Measurements from ENCODE around the gene NANOS2. TPM values are rescaled to one million over a fixed set of nuclear protein-coding genes. Genes with fewer than 3 reads are reported as not detected.

The NANOS2 gene
- total RNA-seq, 1 donor from 2014 or later: not detected

Other genes starting within 250 kb of the NANOS2 start
- gene GIPR, start 246.6 kb downstream of the NANOS2 start, total RNA-seq: 4.1 TPM
- 233 TPM for gene SNRPD2, start 222.8 kb downstream of the NANOS2 start, total RNA-seq
- gene QPCTL, start 222.1 kb downstream of the NANOS2 start, total RNA-seq: 1.2 TPM
- 15.4 TPM for gene FBXO46, start 183.9 kb downstream of the NANOS2 start, total RNA-seq
- not detected for gene MEIOSIN, start 181.3 kb downstream of the NANOS2 start, total RNA-seq
- 26.1 TPM for gene SIX5, start 145.5 kb downstream of the NANOS2 start, total RNA-seq
- 275 TPM for gene DMPK, start 132.3 kb downstream of the NANOS2 start, total RNA-seq
- gene DMWD, start 121.9 kb downstream of the NANOS2 start, total RNA-seq: 64.6 TPM
- gene RSPH6A, start 99.5 kb downstream of the NANOS2 start, total RNA-seq: not detected
- gene SYMPK, start 51.6 kb downstream of the NANOS2 start, total RNA-seq: 38.3 TPM
- not detected for gene FOXA3, start 50.5 kb downstream of the NANOS2 start, total RNA-seq
- gene IRF2BP1, start 28.6 kb downstream of the NANOS2 start, total RNA-seq: 22.3 TPM
- 18.5 TPM for gene MYPOP, start 12.2 kb downstream of the NANOS2 start, total RNA-seq
- gene NOVA2, start 59.1 kb upstream of the NANOS2 start, total RNA-seq: 5.9 TPM
- 7.7 TPM for gene CCDC61, start 80.7 kb upstream of the NANOS2 start, total RNA-seq
- gene PGLYRP1, start 108.3 kb upstream of the NANOS2 start, total RNA-seq: 0.50 TPM
- gene IGFL4, start 126.2 kb upstream of the NANOS2 start, total RNA-seq: not detected
- not detected for gene IGFL3, start 209.9 kb upstream of the NANOS2 start, total RNA-seq
- not detected for gene IGFL2, start 233.5 kb upstream of the NANOS2 start, total RNA-seq

Data from left ventricle myocardium superior (tissue), 1 donor.